ENCODE results near the gene RASSF4.

The RASSF4 gene

GRCh38 chr10:44975431-44976331 is 16.1 kb downstream of the RASSF4 start:
- no peak for DNase-seq (ENCODE audit: low read depth, low spot score)

- DNase-seq (ENCODE audit: low read depth, low spot score), result no peak
These were observed 17.0 kb downstream of the RASSF4 start for GRCh38 chr10:44976352-44977198.

DNA sequence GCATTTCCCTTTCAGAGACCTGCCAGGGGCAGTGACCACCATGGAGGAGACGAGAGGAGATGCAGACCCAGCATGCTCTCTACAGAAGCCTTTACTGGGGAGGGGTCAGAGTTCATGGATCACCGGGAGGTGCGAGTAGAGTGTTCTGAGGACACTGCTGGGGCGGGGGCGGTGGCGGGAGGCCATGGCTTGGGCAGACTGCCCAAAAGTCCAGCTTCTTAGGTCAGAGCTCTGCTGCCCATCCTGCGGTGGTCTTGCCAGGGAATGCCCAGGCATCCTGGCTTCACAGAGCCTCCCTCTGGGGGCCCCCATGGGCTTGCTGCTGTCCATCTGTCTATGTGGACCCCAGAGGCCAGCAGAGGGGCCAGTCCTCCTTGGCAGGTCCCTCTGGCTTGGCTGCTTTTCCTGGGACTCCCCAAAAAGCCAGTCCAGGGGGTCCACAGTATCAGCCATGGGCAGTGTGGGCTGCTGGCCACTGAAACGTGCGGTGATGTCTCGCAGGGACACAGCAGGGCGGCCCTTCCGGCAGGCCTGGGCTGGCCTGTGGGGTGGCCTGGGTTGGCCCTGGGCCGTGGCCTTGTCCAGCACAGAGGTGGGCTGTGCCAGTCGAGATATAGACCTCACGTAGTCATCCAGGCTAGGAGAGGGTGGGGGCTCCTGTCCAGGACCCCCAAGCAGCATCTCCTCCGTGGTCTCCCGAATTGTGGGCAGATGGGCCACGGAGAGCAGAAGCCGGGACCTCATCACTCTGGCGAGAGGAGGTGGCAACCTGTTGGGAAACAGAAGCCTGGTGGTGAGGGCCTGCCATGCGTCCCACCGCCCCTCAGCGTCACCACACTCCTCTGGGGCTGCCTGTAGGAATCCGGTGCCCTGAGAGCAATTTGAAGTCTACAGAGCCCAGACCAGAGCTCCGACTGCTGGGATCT is 17.9 kb downstream of the RASSF4 start:
- no peak for DNase-seq (ENCODE audit: low read depth, low spot score)

DNA sequence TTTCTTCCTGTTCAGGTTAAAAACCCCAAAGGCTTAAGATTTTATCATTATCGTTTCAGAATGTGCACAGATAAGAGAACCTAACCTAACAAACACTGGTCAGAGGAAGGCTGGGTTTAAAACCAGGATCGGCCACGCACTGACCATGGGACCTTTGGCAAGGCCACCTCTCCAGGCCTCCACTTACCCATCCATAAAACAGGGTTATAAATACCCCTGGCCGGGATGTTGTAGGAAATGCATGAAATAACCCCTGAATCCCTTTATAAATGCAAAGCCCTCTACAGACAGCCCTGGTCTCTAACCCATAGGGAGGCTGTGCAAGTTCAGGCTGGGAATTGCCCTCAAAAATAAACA is 18.6 kb downstream of the RASSF4 start:
- no peak for DNase-seq (ENCODE audit: low read depth, low spot score)

DNA sequence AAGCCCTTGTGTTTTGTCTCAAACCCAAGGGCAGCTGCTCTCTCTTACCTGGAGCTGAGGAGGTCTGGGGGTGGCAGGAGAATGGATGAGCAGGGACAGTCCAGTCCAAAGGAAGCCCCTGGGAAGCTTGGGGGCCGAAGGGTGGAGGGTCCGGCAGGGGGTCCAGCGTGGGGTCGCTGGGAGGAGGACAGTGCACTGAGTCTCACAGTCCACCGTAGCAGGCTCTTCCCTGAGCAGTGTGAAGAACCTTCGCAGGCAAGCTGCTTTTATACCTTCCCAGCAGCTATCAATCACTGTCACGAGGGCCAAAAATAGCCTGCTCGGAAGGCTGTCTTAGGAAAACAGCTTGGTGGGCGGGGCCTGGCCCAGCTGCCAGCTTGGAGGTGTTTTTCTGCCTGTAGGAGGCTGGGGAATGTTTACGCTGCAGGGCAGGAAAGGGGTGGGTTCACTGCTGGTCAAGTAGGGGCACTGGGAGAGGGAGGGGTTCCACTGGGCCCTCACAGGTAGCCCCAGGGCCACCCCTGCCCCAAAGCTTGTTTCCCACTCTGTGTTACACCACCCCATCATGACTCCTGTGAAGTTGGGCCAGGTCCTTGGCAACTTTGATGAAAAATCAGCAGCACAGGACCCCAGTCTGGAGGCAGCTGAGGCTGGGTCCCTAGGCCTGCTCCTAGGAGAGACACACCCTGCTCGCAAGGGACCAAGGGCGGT is 19.1 kb downstream of the RASSF4 start, which contains the start of gene DEPP1:
Gene DEPP1 (minus strand): TSS at position 240 of the 711 bp plus-strand sequence. CDS start 779 bp downstream, outside the sequence.
- DNase-seq (ENCODE audit: low read depth, low spot score), result no peak

GRCh38 chr10:44979281-44980191 is 19.9 kb downstream of the RASSF4 start:
- no peak for DNase-seq (ENCODE audit: low read depth, low spot score)

DNA sequence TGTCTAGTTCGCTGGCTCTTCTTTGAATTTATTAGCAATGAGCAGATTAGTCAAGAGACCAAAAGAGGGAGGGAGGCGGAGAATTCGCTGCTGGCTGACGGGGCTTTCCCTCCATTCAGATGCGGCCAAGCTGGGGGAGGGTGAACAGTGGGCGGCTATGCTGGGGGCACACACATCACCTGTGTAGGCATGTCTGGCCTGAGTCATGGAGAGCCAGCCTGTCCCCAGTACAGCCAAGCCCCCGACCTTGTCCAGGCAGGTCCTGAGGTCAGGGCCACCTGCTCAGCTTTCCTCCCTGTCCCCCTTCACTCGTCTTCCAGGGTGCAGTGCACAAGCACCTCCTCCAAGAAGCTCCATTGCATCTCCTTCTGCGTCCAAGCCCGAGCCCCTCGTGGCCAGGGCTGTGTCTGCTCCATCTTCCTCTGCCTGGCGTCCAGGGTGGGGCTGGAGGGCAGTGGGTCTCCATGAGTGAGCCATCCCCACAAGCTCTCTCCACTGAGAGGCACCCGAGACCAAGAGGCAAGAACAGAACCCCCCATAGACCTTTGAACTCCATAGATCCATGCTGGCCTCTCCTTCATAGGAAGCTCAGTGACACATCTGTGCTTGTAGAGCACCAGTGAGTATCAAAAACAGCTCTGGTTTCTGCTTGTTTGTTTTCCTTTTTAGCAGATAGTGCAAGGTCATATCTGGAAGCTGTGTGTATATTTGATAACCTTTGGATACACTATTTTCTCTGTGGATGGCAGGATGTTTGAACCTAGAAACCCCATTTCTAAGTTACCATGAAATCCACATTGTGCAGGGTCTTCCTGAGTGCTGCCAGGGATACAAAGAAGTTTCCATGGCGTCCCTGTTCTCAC is 20.9 kb downstream of the RASSF4 start:
- no peak for DNase-seq (ENCODE audit: low read depth, low spot score)

DNA sequence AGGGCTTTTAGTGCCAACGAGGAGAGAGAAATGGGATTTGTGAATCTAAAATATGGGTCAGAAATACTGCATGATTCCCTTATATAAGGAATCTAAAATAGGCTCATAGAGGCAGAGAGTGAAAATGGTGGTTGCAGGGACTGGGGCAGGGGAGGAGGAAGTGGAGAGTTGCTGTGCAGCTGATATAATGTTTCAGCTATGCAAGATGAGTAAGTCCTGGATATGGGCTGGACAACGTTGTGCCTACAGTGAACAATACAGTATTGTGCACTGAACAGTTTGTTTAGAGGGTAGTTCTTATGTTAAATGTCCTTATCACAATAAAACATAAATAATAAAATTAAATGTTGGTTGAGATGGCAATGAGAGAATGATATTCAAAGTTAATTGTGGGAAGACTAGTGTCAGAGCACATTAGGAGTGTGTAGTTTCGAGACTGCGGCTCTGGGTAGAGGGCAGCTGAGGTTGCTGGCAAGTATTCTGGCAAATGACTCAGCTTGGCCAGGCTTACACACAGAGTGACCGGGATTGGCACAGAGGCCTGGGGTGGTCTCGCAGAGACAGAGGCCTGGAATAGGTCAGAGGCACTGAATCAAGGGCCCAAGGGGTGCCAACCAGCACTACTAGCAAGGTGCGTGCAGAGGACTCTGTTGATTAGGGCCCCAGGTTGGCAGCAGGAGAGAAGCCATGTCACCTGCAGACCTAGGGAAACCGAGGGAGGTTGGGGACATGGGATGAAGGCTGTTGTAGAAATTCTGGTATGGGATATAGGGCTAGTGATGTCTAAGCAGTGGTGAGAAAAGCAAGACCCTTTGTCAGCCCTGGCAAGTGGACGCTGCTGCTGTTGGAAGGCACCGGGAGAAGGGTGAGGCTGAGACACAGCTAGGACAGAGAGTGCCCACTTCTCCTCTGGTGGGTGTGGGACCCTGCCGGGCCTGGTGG is 21.8 kb downstream of the RASSF4 start:
- DNase-seq (ENCODE audit: low read depth, low spot score), result no peak

- no peak for DNase-seq (ENCODE audit: low read depth, low spot score)
These were observed 22.5 kb downstream of the RASSF4 start for GRCh38 chr10:44982114-44982460.

DNA sequence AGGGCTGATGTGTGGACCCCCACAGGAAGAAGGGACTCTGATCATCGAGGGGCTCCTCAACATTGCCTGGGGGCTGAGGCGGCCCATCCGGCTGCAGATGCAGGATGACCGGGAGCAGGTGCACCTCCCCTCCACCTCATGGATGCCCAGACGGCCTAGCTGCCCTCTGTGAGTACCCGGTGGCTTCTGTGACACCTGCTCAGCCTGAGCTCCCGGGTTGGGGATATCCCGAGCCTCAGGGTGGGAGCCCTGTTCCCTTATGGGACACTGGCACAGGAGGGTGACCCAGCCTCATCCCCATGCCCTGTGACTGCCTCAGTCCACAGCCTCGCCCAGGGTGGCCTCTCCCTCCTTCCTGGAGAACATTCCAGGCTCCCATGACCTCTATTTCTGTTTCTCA is 22.9 kb downstream of the RASSF4 start:
- DNase-seq (ENCODE audit: low read depth, low spot score), result no peak

DNA sequence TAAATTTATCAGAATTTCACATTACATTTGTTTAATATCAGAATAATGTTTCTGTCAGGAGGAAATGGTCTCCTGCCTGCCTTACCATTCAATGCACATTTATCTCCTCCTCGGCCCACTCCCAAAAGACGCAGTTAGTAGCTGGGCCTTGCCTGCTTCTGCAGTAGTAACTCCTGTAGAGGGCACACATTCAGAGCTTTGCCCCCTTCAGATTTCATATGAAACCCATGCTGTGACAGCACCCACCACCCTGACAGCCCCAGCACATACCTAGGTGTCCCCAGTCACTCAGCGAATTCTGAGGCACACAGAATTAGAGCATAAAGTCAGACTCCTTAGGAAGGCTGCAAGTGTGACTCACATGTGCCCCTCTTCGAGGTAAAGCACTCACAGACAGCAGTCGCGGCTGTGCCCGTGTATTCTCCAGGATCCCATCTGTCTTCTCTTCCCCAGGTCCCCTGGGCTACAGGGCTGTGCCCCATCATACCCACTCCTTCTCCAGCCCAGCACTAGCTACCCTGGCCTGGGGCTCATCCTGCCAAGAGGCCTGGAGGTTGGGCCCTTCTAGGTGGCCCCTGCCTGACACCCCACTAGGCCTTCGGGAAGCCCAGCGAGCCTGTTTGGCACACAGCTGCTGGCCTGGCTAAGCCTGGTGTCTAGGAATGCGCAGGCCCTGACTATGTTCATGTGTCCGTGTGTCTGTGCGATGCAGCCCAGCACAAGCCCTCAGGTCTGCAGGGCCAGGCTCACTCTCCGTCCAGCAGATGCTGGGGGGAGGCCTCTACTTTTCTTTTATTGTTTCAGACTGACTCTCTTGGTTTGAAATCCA is 23.7 kb downstream of the RASSF4 start:
- DNase-seq (ENCODE audit: low read depth, low spot score), result no peak

GRCh38 chr10:44983895-44984278 is 24.3 kb downstream of the RASSF4 start:
- DNase-seq (ENCODE audit: low read depth, low spot score), result no peak

- no peak for DNase-seq (ENCODE audit: low read depth, low spot score)
These were observed 25.1 kb downstream of the RASSF4 start for GRCh38 chr10:44984671-44985101.

DNA sequence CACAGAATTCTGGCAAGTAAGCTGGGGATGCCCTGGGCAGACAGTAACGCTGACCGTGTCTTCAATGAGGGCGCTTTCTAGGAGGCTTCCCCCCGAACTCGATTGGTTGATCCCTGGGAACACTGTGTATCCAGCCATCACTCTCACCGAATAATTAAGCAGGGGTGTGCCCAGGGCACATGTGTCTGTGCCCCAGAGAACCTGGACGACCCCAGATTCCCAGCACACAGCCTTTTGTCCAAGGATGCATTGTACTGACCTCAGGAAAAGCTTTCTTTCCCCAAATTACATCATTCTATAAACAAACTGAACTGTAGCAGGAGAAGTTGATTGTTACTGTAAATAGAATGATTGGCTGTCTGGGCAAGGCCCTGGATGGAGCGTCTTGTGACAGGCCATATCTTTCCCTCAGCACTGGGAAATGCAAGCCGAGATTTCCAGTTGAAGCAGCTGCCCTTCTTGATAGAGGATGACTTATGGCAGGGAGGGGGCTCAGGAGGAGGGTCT is 25.6 kb downstream of the RASSF4 start:
- DNase-seq (ENCODE audit: low read depth, low spot score), result no peak

- DNase-seq (ENCODE audit: low read depth, low spot score), result no peak
These were observed 26.6 kb downstream of the RASSF4 start for GRCh38 chr10:44986179-44986578.

DNA sequence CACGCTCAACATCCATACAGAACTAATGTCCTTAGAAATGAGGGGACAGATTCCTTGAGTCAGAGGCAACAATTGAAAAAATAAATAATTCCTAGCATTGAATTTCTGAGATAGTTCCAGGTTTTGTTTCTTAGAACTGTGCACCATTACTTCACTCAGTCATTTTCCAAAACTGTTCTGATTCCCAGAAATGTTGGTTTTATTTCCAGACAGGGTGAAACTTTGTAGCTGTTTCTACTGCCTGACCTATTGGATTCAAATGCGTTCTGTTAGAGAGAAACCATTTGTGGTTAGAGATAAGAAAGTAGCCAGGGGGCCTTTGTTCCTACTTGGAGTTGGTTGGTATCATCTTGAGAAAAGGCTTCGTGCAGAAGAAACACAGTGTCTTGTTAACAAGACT is 27.1 kb downstream of the RASSF4 start:
- DNase-seq (ENCODE audit: low read depth, low spot score), result no peak

Measured in smooth muscle cell of the brain vasculature (primary cell).